Esophagus (tissue), 2 donors: Measurements from ENCODE around the gene UBTD2. TPM values are rescaled to one million over a fixed set of nuclear protein-coding genes. Genes with fewer than 3 reads are reported as not detected.

Experiments used
- H3K27ac ChIP-seq, 2 donors: one replicate each; pipeline ENCODE4 v1.5.1; 2013; ENCODE audit warnings: low read depth in 2 of 2, mild to moderate bottlenecking in 2 of 2, inconsistent platforms in 1 of 2, low read length in 1 of 2, moderate library complexity in 1 of 2
- H3K27me3 ChIP-seq, 2 donors: one replicate each; pipeline ENCODE4 v1.6.1; 2013; ENCODE audit warnings: low read length in 2 of 2, control low read depth in 1 of 2, mild to moderate bottlenecking in 1 of 2; ENCODE audit not compliant: insufficient read depth in 2 of 2, control insufficient read depth in 1 of 2
- H3K36me3 ChIP-seq, 2 donors: one replicate each; pipeline ENCODE4 v1.6.1; 2013; ENCODE audit warnings: low read length in 1 of 2; ENCODE audit not compliant: control insufficient read depth in 2 of 2, insufficient read depth in 2 of 2
- H3K4me1 ChIP-seq, 2 donors: one replicate each; pipeline ENCODE4 v1.6.1; 2013; ENCODE audit warnings: low read length in 1 of 2; ENCODE audit not compliant: control insufficient read depth in 2 of 2, insufficient read depth in 2 of 2
- H3K4me3 ChIP-seq, 2 donors: one replicate each; pipeline ENCODE4 v1.5.1; 2013; ENCODE audit warnings: low read length in 2 of 2, mild to moderate bottlenecking in 2 of 2, low read depth in 1 of 2, moderate library complexity in 1 of 2
- H3K9me3 ChIP-seq, 2 donors: one replicate each; pipeline ENCODE4 v1.6.1; 2013; ENCODE audit warnings: mild to moderate bottlenecking in 2 of 2, low read depth in 1 of 2, low read length in 1 of 2, moderate library complexity in 1 of 2; ENCODE audit not compliant: control insufficient read depth in 2 of 2, insufficient read depth in 1 of 2
- WGBS, 2 donors: extraction: QIAGEN DNeasy Blood & Tissue Kit; methylation state at CpG; one replicate each; pipeline ENCODE4 v1.1.7; 2013; 5-methylcytosine and 5-hydroxymethylcytosine counted together
- polyA plus RNA-seq, 2 donors: library from polyadenylated mRNA; stranded (reverse); fragments of 200-250 nt; gene quantifications; one replicate each; pipeline ENCODE4 v1.2.3, GENCODE V29; 2013
- donor health status: healthy with polysubstance abuse.
- donor health status: Bipolar disorder and iron deficiency.

The UBTD2 gene
- polyA plus RNA-seq, 2 donors, result 5.8 to 6.5 TPM

- 72 to 73% methylated on average over 3 of the region's 3 CpGs for WGBS, 2 donors
- H3K27ac ChIP-seq, result no peak overlapping the region
- H3K36me3 ChIP-seq, result no peaks in the 10 kb centered on the region
- no peak overlapping the region for H3K4me3 ChIP-seq
- H3K9me3 ChIP-seq, result no peaks in the 10 kb centered on the region
- no peaks in the 10 kb centered on the region for H3K27me3 ChIP-seq
- H3K4me1 ChIP-seq, result peaks cover 3 to 6% of the 10 kb centered on the region in 2 donors
Measured at GRCh38 chr5:172189693-172190296, 93.8 kb downstream of the UBTD2 start.

- H3K27ac ChIP-seq, result peak overlapping the region in 1 of 2 donors; percentile 82
- peak overlapping the region in 1 of 2 donors; percentile 58 for H3K4me3 ChIP-seq
- H3K9me3 ChIP-seq, result no peaks in the 10 kb centered on the region
- no peaks in the 10 kb centered on the region for H3K36me3 ChIP-seq
- H3K27me3 ChIP-seq, result no peaks in the 10 kb centered on the region
- 45 to 49% methylated on average over 30 of the region's 30 CpGs for WGBS, 2 donors
- H3K4me1 ChIP-seq, result peaks cover 3 to 6% of the 10 kb centered on the region in 2 donors
Measured at GRCh38 chr5:172188893-172189692, 94.5 kb downstream of the UBTD2 start.

GRCh38 chr5:172188033-172188892 lies 95.3 kb downstream of the UBTD2 start, which contains the start of gene STK10:
STK10 (minus strand) TSS chr5:172188224; CDS start chr5:172188042, 182 bp downstream.
- H3K4me1 ChIP-seq, result peaks cover 3 to 6% of the 10 kb centered on the region in 2 donors

GRCh38 chr5:172187118-172188032 lies 96.2 kb downstream of the UBTD2 start:
- peaks cover 3 to 6% of the 10 kb centered on the region in 2 donors for H3K4me1 ChIP-seq
- no peaks in the 10 kb centered on the region for H3K27me3 ChIP-seq
- H3K9me3 ChIP-seq, result no peaks in the 10 kb centered on the region
- 0 to 1% methylated on average over 64 to 66 of the region's 66 CpGs for WGBS, 2 donors
- H3K27ac ChIP-seq, result peak overlapping the region; percentile 82 to 93
- H3K36me3 ChIP-seq, result no peaks in the 10 kb centered on the region
- peak overlapping the region; percentile 58 to 92 for H3K4me3 ChIP-seq

More at GRCh38 chr5:172188033-172188892, 95.3 kb downstream of the UBTD2 start, which contains the start of gene STK10:
- Histone ChIP-seq H3K9me3 (no peaks in the 10 kb centered on the region), H3K27ac (peak within 1 kb of the TSS; percentile 82 to 93), H3K27me3 (no peaks in the 10 kb centered on the region), H3K4me3 (peak within 1 kb of the TSS; percentile 58 to 92), H3K36me3 (no peaks in the 10 kb centered on the region)
- WGBS, 2 donors, result 0% methylated on average over 64 to 102 of the region's 102 CpGs

- Histone ChIP-seq H3K27ac (peak overlapping the region; percentile 34 to 82), H3K4me1 (peaks cover 3 to 6% of the 10 kb centered on the region in 2 donors), H3K36me3 (no peaks in the 10 kb centered on the region), H3K9me3 (no peaks in the 10 kb centered on the region), H3K27me3 (no peaks in the 10 kb centered on the region), H3K4me3 (peak overlapping the region; percentile 58 to 92)
- 76% methylated on average over 13 of the region's 13 CpGs for WGBS, 2 donors
Measured at GRCh38 chr5:172186114-172186695, 97.4 kb downstream of the UBTD2 start.

GRCh38 chr5:172185096-172185461 lies 98.5 kb downstream of the UBTD2 start:
- 71 to 78% methylated on average over 10 of the region's 10 CpGs for WGBS, 2 donors
- H3K4me1 ChIP-seq, result peaks cover 3 to 6% of the 10 kb centered on the region in 2 donors
- no peak overlapping the region for H3K4me3 ChIP-seq
- H3K27me3 ChIP-seq, result no peaks in the 10 kb centered on the region
- no peaks in the 10 kb centered on the region for H3K9me3 ChIP-seq
- no peaks in the 10 kb centered on the region for H3K36me3 ChIP-seq
- peak overlapping the region in 1 of 2 donors; percentile 78 for H3K27ac ChIP-seq

- WGBS, 2 donors, result 81 to 85% methylated on average over 4 of the region's 4 CpGs
- Histone ChIP-seq H3K27ac (no peak overlapping the region), H3K27me3 (no peaks in the 10 kb centered on the region), H3K4me3 (no peak overlapping the region), H3K36me3 (no peaks in the 10 kb centered on the region), H3K9me3 (no peaks in the 10 kb centered on the region), H3K4me1 (peaks cover 3 to 6% of the 10 kb centered on the region in 2 donors)
Measured at GRCh38 chr5:172183881-172184280, 99.7 kb downstream of the UBTD2 start.

- H3K27me3 ChIP-seq, result no peaks in the 10 kb centered on the region
- H3K4me3 ChIP-seq, result no peak overlapping the region
- H3K36me3 ChIP-seq, result no peaks in the 10 kb centered on the region
- no peak overlapping the region for H3K27ac ChIP-seq
- H3K4me1 ChIP-seq, result peaks cover 3 to 6% of the 10 kb centered on the region in 2 donors
- H3K9me3 ChIP-seq, result no peaks in the 10 kb centered on the region
- 89 to 95% methylated on average over 6 of the region's 6 CpGs for WGBS, 2 donors
Measured at GRCh38 chr5:172182291-172182690, 101.3 kb downstream of the UBTD2 start.
